NCI-H524 (cell line): ENCODE results near the gene NMNAT2.
A peak's percentile ranks its signal among the peaks of the same experiment; 100 is the strongest.

Source experiments
- DNase-seq, 2 experiments: peaks; one replicate each; lab custom pipeline; 2025; lab: John Stamatoyannopoulos, UW

Gene NMNAT2

GRCh38 chr1:183237046-183237445, 181.1 kb downstream of the NMNAT2 start:
- DNase-seq, result no peak

DNA sequence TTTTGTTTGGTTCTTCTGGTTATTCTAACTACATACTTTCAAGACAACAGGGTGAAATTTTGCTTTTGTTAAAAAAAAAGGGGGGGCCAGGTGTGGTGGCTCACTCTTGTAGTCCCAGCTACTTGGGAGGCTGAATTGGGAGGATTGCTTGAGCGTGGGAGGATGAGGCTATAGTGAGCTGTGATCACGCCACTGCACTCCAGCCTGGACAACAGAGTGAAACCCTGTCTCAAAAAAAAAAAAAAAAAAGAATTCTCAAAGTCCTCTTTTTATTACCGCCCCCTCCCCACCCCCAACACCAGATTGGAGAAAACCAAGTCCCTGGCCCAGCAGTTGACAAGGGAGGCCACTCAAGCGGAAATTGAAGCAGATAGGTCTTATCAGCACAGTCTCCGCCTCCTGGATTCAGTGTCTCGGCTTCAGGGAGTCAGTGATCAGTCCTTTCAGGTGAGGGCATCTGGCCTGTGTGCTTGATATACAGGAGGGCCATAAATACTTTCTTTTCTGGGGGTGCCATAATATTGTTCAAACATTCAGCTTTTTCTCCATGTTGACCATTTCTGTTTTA, 181.9 kb downstream of the NMNAT2 start:
- DNase-seq, result no peak

- peak; percentile 66 to 71 for DNase-seq
These were observed 182.7 kb downstream of the NMNAT2 start for GRCh38 chr1:183235503-183235902.

DNA sequence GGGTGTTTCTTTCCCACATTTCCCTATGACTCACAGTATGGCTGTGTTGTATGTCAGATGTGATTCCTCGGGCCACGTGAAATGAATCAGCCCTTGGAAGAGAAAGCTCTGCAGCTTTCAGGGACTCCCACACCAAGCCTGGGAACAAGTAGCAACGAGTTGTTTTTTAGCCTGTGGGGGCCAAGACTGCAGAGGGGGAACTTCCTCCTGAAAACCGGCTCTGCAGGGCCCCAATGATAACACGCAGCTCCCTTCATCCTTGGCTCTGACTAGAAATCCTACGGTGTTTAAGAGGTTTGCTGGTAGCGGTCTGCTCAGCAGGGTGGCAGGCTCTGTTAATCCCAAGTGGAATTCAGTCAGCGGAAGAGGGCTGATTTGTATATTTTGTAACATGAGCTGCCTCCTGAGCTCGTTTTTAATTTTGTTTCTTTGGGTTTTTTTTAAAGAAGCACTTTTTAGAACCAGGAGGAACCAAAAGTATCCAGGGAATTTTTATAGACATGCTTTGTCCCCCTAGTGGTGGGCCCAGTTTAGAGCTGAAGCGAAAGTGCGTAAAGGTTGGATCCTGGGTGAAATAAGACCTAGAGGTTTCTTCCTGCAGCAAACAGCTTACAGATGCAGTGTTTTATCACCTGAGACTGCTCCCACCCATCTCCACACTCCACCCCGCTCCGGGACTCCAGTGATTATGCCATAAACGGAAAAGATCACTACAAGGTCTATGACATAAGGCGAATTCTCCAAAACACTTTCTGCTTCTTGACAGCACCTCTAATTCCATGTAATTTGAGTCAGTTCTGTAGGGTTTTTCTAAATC, 183.3 kb downstream of the NMNAT2 start:
- DNase-seq, result peak; percentile 43 to 63

GRCh38 chr1:183233113-183233512, 185.1 kb downstream of the NMNAT2 start:
- no peak for DNase-seq

DNA sequence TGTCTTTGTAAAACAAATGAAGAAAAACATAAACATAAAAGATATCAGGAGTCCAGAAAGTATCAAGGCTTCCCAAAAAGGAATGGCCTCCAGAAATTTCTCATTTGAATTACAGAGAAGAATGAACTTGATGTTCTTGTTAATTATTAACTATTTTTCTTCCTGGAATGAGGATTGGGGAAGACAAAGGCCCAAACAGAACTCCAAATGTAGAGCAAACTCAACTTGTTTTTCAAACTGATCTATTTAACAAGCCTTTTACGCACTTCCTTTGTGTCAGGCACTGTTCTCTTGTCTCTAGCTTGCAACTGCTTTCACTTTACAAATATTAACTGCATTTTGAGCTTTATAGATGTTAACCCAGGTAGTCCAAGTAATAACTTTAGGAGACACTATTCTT, 186.6 kb downstream of the NMNAT2 start:
- DNase-seq, result no peak

DNA sequence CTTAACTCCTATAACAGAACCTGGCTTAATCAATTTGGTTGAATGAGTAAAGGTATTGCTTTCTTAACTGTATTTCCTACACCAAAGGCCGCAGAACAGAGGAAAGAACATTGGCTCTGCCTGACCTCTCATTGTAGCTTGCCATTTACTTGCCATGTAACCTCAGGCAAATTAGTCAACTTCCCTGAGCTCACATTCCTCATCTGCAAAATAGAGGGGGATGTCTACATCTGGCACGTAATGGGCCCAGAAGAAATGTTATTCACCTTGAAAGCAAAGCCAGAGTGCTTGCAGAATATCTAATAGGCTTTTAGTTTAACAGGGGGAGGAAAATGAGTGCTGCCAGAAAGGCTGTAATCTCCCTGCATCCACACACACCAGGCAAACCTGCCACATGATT, 187.8 kb downstream of the NMNAT2 start:
- no peak for DNase-seq

DNA sequence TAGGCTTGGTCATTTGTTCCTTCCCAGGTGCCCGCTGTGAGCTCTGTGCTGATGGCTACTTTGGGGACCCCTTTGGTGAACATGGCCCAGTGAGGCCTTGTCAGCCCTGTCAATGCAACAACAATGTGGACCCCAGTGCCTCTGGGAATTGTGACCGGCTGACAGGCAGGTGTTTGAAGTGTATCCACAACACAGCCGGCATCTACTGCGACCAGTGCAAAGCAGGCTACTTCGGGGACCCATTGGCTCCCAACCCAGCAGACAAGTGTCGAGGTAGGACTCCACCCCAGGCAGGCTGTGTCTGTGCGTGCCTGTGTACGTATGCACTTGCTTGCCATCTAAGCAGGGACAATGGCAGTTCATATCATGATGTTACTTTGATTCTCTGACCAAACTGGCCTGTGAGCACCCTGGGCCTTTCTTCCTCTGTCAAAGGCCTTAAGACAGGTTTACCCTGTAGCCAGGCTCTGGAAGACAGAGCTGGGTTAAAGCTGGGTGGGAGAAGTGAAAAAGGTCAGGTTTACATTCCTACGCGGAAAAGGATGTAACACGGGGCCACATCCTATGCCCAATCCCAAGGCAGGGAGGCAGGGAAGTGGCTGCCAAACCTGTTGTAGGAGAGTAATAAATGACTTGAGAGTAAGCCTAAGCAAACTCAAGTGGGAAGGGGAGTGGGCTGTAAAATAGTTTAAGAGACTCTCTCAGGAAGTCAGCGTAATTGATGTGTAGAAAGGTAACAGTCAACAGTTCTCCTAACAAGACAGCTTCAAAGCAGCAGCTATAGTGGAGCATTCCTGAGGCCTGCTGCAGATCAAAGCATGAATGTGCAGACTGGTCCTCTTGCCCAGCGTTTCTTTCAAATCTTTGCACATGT, 189.6 kb downstream of the NMNAT2 start:
- DNase-seq, result no peak

DNA sequence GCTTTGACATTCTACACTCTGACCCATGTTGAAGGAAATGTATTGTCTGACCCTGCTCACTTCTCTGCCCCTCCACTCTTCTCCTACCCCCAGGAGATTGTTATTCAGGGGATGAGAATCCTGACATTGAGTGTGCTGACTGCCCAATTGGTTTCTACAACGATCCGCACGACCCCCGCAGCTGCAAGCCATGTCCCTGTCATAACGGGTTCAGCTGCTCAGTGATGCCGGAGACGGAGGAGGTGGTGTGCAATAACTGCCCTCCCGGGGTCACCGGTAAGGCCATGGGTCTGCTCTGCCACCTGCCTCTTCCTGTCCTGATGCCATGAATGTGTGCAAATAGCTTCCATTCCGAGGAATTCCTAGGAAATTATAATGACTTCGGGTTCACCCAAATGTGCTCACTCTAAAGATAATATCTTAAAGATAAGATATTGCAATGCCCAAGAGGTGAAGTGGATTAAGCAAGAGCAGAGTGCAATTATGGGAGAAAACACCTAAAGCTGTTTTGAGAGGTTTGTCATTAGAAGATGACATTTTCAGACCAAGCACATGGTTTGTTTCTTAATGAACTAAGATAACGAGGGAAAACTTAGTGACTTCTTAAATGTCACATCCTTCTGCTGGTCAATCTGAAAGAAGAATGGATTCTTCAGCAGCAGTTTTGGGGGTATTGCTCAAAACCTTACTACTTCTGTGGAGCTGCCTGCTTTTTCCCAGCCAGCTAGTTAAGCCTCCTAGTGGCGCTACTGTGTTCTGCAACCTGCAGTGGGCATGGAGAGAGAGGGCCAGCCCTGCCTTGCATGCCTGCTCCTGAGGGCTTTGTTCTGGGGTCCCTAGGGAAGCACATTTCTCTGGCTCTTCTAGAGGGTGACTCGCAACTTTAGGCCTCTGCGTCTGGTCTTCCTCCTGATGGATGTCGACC, 190.5 kb downstream of the NMNAT2 start:
- DNase-seq, result peak in 1 of 2 experiments; percentile 42

- DNase-seq, result no peak
These were observed 191.2 kb downstream of the NMNAT2 start for GRCh38 chr1:183226963-183227362.

- no peak for DNase-seq
These were observed 191.8 kb downstream of the NMNAT2 start for GRCh38 chr1:183226361-183226760.

- DNase-seq, result no peak
These were observed 194.7 kb downstream of the NMNAT2 start for GRCh38 chr1:183223467-183223866.

DNA sequence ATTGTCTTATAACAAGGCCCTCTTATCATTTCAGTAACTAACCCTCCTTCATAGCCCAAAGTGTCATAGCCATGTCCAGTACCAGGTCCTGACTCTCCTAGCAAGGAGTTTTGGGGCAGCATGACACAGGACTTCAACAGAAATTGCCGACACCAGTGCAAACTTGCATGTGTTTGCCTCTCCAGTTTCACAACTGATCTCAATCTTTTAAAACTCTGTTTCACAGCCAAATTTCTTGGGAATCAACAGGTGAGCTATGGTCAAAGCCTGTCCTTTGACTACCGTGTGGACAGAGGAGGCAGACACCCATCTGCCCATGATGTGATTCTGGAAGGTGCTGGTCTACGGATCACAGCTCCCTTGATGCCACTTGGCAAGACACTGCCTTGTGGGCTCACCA, 195.3 kb downstream of the NMNAT2 start:
- no peak for DNase-seq

DNA sequence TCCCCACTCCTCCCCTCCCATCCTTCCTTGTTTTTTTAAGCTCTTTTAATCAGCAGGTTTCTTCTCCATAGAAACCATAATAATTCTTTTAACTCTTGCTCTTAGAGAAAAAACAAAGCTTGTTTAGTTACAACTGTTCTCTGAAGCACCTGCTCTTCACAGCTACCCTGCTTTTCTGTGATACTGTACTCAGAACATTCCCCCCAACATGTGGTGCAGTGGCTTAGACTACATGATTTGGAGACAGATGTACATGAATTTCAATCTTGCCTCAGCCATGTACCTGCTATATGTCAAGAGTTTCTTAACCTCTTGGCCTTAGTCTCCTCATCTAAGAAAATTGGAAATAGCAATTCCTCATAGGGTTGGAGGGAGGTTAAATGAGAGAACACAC, 198.6 kb downstream of the NMNAT2 start:
- peak; percentile 12 to 62 for DNase-seq

DNA sequence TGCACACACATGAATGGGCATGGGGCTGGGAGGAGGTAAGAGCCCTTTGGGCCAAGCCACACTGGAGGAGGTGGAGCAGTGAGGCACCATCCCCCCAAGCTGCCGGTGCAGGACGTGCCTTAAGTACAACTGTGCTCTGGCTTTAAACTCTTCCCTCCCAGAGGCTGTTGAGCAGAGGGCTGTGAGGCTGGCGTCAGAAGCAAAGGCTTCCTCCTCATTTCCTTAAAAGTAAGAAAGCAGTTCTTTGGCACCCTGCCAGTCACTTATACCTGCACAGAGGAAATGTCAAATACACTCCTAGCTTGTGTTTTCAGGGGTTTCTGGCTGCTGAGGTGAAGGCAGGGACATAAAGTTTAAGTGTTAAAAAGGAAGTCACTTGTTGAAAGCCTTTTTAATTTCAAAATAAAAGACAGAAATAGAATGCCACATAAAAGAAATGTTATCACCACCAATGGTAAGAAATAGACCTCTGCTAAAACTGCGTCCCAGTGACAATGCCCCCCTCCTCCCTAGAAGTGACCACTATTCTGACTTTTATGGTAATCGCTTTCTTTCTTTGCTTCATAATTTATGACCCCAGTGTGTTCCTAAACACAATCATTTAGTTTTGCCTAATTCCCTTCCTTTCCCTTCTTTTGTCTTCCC, 199.1 kb downstream of the NMNAT2 start:
- DNase-seq, result no peak

DNA sequence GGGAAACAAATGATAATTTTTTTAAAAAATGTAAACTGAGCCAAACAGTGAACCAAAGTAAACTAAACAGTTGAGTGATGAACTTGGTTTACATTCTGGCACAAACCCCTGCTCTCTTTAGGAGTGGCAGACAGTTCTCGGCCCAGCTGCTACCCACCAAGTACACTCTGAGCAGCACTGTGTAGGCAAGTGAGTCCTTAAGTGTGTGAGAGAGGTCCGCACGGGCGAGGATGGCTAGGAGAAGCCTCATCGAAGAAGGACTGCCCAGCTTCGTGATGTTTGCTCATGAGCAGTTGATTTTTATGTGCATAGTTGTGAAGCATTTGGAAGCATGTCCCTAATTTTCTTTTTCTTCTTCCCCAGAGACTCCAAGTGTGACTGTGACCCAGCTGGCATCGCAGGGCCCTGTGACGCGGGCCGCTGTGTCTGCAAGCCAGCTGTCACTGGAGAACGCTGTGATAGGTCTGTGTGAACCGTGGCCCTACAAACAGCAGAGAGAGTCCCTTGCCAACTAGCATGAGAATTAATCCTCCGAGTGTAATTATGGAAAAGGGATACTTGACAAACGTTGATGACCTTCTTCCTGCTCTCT, 200.1 kb downstream of the NMNAT2 start:
- peak; percentile 85 to 91 for DNase-seq

GRCh38 chr1:183215936-183216335, 202.2 kb downstream of the NMNAT2 start:
- DNase-seq, result no peak

GRCh38 chr1:183215076-183215720, 203.0 kb downstream of the NMNAT2 start:
- DNase-seq, result peak; percentile 69 to 88

- peak in 1 of 2 experiments; percentile 48 for DNase-seq
These were observed 203.9 kb downstream of the NMNAT2 start for GRCh38 chr1:183214021-183214970.
